ENCODE measurements around the gene MYH16.
"Not testable (repeated sequence)": the region's sequence is repeated elsewhere in the genome, so short reads cannot be mapped to it uniquely, and the experiment has no call there.

The MYH16 gene

DNA sequence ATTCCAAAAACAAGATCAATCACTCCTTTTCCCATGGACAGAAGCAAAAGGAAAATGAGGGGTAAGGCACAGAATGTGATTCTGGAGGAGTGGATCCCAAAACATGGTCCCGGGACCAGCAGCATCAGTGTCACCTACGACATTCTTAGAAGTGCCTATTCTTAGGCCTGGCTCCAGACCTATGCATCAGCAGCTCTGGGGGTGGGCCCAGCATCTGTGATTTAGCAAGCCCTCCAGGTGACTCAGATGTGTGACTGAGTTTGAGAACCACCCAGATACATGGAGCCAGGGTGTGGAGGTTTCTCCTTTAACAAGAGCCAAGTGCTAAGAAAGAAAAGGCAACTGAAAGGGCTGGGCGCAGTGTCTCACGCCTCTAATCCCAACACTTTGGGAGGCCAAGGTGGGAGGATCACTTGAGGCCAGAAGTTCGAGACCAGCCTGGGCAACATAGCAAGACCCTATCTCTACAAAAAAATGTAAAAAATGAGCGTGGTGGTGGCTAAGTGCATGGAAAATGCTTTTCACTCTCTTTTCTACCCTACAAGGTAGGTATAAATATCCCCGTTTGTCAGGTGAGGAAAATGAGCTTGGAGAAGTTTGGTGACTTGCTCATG, 35.9 kb downstream of the MYH16 start:
- no peak for DNase-seq

DNA sequence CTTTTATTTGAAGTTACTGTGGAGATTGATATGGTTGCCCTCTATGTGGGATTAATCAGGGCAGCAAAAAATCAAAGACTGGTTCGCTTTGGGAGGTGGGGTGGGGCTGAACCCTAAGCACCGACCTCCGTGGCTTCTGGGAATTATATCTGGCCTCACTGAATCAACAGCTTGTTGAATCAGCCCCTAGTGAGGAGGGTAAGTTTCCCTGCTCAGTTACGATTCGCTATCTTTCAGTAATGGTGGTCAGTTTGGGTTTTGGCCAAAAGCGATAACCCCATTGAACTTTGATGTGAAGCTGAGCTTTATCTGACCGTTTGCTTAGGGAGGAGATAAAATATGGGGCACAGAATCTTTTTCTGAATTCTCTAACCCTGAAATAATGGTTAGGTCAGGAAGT, 36.5 kb downstream of the MYH16 start:
- DNase-seq = no peak

DNA sequence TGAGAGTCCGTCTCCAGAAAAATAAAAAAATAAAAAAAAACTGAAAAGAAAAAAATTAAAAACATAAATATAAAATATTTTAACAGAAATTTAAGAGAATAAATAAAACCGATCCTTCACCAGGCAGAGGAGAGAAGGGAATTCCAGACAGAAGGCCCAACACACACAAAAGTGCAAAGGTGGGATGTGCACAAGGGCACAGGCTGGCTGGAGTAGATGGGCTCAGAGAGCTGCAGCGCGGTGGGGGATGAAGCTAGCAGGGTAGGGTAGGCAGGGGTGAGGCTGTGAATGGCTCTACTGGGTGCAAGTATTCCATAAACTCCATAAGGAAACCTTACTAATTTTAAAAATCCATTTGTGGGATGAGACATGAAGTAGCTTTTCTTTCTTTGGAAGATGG, 37.4 kb downstream of the MYH16 start:
- DNase-seq = no peak

DNA sequence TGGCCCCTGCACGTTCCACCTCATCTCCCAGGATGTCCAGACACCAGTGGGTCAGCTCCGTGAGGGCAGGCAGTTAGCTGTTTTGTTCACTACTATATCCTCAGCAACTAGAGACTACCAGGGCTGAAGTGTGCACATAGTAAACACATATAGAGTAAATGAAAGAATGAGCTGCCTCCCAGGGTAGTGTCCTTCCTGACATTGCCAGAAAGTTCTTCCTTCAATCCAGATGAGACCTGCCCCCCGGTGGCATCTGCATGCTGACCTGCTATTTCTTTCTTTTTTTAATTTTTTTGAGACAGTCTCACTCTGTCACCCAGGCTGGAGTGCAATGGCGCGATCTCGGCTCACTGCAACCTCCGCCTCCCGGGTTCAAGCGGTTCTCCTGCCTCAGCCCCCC, 39.1 kb downstream of the MYH16 start:
- no peak for DNase-seq

DNA sequence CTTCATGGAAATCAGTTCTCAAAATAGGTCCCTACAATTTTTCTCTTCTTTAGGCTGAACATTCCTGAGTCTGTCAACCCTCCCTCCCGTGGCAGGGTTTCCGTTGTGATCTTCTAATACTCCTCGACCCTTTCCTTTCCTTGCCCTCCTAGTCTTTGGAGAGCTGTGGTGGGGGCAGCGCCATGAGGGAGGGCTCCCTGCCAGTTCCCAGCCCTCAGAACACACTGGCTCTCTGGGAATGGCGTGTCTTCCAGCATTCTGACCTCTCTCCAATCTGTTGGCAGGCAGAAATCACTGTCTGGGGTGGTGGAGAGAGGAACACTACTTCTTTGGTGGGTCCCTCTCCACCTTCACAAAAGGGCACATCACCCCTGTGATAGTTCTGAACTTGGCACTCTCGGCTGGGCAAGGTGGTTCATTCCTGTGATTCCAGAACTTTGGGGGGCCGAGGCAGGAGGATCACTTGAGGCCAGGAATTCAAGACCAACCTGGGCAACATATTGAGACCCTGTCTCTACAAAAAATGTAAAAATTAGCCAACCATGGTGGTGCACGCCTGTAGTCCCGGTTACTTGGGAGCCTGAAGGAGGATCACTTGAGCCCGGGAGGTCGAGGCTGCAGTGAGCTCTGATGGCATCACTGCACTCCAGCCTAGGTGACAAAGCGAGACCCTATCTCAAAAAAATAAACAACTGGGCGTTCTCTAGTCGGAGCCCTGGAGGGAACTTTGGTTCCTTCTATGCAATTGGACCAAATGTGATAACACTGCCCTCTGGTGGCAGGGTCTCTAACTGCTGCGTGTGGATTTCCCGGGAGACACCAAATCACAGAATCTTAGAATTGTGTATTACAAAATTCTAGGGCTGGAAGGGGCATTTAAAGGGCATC, 39.9 kb downstream of the MYH16 start:
- DNase-seq = no peak

DNA sequence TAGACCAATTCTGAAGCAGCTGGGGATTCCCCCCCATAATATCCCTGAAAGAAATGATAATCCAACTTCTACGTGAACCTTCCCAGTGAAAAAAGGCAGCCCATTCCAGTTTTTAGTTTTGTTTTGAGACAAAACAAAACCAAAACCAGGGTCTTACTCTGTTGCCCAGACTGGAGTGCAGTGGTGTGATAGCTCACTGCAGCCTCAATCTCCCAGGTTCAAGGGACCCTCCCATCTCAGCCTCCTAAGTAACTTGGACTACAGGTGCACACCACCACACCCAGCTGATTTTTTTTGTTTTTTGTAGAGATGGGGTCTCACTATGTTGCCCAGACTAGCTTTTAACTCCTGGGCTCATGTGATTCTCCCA, 40.5 kb downstream of the MYH16 start:
- DNase-seq = no peak

DNA sequence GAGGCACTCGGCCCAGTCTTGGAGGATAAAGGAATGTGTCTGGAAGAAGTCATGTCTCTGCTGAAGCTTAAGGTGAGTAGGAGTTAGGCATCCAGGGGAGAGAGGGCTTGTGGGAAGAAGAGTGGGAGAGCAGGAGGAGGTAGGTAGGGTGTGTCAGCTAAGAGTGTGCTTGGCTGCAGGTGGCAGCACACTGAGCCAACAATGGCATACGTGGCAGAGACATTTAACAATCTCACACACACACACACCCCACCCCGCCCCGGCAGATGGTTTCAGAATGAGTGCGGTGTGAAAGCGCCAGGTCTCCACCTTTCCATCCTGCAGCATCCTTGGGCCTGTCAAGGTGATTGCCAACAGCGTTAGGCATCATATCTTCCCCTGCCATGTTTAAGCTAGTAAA, 41.9 kb downstream of the MYH16 start:
- DNase-seq = no peak

DNA sequence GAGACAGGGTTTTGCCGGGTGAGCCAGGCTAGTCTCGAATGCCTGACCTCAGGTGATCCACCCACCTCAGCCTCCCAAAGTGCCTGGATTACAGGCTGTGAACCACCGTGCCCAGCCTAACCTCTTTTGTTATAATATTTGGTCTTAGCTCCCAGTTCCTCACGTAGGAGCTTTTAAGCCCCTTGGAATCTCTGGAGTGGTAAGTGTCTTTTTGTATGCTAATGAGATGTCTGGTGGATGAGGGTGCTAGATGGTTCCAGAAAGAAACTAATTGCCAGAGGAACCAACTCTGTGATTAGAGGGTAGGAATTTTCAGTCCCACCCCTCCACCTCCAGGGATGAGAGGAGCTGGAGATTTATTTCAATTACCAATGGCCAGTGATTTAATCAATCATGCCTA, 47.7 kb downstream of the MYH16 start:
- DNase-seq = no peak

DNA sequence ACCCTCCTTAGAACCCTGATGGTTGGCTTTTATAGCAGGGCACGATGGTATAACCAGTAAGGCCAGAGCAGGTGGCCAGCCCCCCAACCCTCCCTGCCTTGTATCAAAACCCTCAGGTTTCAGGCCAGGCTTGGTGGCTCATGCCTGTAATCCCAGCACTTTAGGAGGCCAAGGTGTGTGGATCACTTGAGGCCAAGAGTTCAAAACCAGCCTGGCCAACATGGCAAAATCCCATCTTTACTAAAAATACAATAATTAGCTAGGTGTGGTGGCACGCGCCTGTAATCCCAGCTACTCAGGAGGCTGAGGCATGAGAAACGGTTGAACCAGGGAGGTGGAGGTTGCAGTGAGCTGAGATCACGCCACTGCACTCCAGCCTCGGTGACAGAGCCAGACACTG, 50.0 kb downstream of the MYH16 start:
- DNase-seq = not testable (repeated sequence)

DNA sequence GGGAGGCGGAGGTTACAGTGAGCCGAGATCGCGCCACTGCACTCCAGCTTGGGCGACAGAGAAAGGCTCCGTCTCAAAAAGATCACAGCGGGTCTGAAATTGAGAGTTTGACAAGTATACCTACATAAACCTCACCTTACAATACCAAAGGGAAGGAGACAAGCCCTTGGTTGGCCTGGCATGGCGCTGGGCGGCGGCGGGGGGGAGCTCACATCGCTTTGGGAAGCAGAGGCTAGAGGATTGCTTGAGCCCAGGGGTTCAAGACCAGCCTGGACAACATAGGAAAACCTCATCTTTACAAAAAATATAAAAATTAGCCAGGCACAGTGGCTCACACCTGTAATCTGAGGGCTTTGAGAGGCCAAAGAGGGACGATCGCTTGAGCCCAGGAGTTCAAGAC, 51.9 kb downstream of the MYH16 start:
- DNase-seq = no peak

DNA sequence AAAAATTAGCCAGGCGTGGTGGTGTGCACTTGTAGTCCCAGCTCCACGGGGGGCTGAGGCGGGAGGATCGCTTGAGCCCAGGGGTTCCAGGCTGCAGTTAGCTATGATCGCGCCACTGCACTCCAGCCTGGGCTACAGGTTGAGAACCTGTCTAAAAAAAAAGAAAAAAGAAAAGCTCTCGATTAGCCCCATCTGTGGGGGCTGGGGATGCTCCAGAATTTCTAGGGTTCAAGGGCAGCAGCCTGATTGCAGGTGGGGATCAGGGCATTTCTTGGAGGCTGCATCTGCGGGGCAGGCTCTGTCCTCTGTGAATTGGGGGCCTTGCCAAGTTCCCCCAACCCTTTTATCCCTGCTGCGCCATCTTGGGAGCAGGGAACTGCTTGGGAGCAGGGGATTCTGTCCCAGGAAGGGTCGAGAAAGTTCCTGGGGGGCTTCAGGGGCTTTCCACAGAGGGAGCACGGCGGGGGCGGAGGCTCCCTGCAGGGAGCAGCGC, 52.4 kb downstream of the MYH16 start:
- DNase-seq = no peak

DNA sequence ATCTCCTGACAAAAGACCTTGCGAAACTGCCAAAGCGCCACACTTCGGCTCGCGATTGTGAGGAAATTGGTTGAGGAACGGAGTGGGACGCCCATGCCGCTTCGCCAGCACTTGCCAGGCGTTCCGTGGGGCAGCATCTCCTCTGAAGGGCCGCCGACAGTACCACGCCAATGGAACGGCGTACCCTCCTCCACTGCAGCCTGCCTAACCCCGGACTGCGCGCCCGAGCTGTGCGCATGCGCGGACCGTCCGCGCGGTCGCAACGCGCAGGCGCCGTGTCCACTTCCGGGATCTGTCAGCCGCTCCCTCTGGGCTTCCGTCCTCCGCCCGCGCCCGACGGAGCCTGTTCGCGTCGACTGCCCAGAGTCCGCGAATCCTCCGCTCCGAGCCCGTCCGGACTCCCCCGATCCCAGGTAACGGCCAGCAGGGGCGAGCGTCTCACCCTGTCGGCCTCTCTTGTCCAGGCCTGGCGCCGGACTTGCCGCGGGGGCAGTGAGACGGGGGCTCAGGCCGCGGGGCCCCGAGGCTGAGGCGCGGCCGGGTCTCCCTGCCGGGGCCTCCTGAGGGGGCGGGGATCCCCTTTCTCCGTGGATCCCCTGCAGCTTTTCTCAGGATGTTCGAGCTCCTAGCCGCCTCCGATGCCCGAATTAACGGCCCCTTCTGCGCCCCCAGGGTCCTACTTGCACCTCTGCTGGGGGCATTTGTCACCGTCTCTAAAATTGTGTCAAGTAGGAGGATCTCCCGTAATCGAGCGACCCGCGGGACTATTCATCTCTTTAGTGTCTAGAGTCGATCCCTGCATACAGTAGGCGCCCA, 53.2 kb downstream of the MYH16 start, which contains the start of gene ARPC1A:
Gene ARPC1A, plus strand, starts transcription at position 307 of the 816 bp plus-strand sequence. CDS start 7,456 bp downstream, outside the sequence.
- DNase-seq = peak; percentile 62

DNA sequence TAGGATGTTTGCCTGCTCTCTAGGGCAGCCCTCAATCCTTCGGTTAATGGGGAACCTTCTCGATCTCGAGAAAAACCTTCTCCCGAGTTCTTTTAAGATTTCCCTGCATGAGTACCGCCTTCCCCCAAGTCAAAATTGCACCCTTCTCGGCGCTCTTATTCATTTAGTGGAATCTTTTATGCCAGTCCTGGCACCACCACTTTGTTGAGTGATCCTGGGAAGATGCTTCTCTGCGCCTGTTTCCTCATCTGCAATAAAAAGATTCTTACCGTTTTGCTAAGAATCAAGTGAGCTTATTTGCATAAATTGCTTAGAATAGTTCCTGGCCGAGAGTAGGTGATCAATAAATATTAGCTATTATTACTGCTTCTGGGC, 53.8 kb downstream of the MYH16 start:
- DNase-seq = no peak

DNA sequence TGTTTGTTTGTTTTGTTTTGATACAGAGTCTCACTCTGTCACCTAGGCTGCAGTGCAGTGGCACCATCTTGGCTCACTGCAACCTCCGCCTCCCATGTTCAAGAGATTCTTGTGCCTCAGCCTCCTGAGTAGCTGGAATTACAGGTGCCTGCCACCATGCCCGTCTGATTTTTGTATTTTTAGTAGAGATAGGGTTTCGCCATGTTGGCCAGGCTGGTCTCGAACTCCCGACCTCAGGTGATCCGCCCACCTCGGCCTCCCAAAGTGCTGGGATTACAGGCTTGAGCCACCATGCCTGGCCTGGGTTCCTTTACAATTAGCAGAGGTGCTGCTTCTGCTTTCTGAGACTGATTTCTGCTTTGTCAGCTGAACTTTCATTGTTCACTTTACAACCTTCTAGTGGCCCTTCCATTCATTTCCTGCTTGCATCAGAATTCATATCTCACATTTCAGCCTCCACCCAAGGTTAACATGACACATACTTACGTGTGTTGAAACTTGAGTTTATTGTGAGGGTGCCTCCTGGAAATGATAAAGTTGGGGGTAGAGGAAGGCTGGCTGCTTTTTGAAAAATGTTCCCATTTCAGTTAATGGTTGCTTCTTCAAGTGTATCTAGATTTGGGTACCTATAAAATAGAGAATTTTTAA, 57.8 kb downstream of the MYH16 start:
- not testable (repeated sequence) for DNase-seq

DNA sequence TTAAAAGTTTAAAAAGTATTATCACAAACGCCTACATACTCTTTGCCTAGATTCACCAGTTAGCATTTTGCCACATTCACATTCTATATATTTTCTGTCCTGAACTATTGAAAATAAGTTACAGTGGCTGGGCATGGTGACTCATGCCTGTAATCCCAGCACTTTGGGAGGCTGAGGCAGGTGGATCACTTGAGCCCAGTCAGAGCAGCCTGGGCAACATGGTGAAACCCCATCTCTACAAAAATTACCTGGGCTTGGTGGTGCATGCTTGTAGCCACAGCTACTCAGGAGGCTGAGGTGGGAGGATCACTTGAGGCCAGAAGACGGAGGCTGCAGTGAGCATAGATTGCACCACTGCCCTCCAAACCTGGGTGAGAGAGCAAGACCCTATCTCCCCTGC, 58.4 kb downstream of the MYH16 start:
- DNase-seq = no peak

DNA sequence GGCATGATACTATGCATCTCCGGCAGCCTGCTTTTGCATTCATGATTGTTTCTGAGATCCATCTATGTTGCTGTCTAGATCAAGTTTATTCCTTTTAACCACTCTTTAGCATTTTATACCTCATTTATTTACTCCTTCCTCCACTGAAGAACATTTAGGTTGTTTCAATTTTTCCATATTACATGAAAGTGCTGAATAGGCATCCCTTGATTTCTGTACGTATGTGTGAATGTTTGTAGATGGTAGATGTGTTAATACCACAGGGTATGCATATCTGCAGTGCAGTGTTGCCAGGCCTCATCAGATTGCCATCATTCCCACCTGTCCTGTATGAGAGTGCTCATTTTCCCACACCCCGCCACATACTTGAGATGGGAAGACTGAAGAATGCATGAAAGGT, 67.0 kb downstream of the MYH16 start:
- DNase-seq = no peak

DNA sequence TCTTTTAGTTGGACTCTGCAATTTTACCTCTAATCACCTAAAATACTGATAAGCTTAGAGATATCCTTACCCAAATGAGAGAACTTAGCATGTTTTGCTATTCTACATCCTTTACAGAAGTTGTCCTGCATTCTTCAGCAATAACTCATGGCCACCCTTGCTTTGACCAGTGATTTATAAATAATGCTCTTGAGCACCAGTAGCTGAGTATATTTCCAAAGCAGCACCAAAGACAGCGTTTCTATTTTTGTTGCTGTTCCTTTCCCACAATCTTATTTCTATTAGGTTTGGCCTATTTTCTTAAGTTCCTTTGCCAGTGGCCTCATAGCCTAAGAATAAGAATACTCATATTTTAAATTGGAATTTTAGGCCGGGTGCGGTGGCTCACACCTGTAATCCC, 68.0 kb downstream of the MYH16 start:
- no peak for DNase-seq

DNA sequence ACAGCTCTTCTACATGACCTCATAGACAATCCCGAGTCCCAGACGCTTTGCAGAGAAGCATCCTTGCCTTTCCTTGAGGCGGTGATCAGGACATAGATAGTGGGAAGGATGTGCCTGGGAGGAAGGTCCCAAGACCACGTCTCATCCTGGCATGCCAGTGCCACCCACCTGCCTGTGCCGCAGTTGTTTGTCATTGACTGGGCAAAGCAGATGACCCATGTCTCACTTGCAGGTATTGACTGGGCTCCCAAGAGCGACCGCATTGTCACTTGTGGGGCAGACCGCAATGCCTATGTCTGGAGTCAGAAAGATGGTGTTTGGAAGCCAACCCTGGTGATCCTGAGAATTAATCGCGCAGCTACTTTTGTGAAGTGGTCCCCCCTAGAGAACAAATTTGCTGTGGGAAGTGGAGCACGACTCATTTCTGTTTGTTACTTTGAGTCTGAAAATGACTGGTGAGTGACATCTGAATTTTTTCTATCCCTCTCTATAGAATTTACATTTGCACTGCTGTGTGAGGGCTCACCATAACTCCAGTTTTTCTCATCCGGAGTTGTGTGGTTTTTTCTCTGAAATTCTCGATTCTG, 71.5 kb downstream of the MYH16 start:
- no peak for DNase-seq

DNA sequence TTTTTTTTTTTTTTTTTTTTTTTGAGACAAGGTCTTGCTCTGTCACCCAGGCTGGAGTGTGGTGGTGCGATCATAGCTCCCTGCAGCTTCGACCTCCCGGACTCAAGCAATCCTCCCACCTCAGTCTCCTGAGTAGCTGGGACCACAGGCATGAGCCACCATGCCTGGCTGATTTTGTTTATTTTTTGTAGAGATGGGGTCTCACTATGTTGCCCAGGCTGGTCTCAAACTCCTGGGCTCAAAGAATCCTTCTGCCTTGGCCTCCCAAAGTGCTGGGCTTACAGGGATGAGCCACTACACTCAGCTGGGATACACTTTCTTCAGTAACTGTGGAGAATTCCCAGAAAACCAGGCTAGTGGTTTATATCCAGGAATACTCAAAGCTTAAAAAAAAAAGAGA, 78.0 kb downstream of the MYH16 start:
- DNase-seq = not testable (repeated sequence)

DNA sequence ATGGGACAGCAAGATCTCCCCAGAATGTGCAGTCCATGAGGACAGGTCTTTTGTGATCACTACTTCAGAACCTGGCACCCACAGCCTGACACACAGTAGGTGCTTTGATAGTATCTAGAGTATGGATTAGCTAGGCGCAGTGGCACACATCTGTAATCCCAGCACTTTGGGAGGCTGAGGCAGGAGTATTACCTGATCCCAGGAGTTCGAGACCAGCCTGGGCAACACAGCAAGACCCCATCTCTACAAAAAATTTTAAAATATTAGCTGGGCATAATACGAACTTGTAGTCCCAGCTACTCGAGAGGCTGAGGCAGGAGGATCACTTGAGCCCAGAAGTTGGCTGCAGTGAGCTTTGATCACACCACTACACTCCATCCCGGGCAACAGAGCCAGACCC, 79.6 kb downstream of the MYH16 start:
- no peak for DNase-seq

DNA sequence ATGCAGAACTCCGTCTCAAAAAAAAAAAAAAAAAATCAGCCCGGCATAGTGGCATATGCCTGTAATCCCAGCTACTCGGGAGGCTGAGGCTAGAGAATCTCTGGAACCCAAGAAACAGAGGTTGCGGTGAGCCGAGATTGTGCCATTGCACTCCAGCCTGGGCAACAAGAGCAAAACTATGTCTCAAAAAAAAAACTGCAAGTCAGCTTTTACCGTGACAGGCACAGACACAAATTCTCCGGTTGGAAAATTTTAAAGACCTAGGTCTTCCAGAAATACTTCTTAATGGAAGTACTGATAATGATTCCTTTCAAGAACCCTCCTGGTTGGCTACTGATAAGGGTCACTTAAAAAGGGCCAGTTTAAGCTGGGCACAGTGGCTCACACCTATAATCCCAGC, 82.5 kb downstream of the MYH16 start:
- no peak for DNase-seq

DNA sequence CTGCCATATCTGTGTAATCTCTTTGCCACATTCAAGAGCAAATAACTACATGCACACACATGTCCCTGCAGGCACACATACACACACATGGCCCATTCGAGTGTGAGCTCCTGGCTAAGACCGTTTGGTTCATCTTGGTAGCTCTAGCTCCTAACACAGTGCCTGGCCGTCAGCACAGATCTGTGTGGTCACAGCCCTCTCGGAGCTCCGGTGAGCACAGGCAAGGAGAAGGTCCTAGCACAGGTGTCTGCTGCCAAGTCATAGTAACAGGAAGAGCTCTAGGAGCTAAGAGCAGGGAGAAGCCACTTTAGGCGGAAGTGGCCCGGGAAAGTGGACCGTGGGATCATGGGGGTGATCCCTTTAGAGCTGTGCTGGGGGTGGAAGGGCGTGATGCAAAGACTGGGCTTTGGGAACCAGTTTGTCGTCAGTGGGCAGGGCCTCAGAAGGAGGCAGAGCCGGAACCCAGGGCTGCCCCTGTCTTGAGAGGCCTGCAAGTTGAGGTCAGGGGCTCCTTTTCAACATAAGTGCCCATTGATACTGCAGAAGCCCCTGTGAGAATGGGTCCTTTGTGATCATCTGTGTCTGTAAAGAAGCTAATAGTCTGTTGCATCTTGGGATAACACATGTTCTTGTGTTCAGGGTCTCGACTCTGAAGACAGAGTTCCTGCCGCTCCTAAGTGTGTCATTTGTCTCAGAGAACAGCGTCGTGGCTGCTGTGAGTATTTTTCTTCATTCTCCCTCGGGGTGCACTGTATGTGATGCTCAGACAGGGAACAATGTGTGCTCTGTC, 85.3 kb downstream of the MYH16 start:
- no peak for DNase-seq
